Mammary epithelial cell (primary cell): ENCODE data around the gene ME3.

Source experiments
- EZH2 ChIP-seq: IDR thresholded peaks from 2 replicates; pipeline ENCODE4 v1.6.1; 2012; ENCODE audit warnings: low read length, inconsistent platforms, borderline replicate concordance
- TF ChIP-seq, protein P1 (sequence below), 2 donors: IDR thresholded peaks in 1 of 2; conservative IDR thresholded peaks in 1 of 2; 2 replicates each; pipeline ENCODE4 v1.5.1; 2011 to 2012; ENCODE audit warnings: inconsistent platforms in 2 of 2, low read length in 2 of 2, mild to moderate bottlenecking in 2 of 2, control low read depth in 1 of 2, low read depth in 1 of 2; ENCODE audit not compliant: insufficient read depth in 1 of 2; ENCODE audit errors: extremely low read depth in 1 of 2

DNA sequence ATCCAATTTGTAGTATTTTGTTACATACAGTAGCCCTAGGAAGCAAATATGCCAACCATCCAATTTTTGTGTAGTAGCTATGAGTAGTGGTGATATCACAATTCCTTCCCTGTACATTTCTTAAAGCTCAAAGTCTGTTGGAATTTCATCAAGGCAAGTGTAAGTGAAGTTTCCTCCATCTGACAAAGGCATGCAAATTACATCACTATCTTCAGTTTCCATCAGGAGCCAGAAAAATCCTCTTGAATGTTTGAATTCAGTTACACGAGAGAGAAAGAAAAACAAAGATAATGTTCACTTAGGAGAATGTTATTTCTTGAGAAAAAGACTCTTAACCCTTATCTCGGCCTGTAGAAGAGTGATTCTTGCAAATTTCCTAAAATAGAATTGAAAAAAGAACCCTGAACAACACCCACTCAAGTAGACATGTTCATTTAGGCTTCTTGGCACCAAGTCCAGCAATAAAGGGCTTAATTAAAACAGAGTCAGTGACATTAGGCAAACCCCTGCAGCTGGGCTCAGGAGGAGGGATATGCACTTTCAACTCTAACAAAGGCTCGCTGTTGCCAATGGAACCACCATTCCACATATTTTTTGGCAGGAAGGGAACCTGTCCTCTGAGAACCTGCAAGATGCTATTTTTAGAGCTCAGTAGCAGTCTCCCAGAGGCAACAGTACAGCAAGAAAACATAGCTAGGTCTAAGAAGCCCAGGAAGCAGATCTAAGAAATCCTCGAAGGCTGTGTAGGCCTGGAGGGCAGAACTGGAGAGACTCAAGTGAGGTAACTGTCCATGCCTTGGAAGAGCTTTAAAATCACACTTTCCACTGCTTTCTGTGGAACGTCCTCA is 153.1 kb downstream of the ME3 start:
- TF ChIP-seq, protein P1, sequence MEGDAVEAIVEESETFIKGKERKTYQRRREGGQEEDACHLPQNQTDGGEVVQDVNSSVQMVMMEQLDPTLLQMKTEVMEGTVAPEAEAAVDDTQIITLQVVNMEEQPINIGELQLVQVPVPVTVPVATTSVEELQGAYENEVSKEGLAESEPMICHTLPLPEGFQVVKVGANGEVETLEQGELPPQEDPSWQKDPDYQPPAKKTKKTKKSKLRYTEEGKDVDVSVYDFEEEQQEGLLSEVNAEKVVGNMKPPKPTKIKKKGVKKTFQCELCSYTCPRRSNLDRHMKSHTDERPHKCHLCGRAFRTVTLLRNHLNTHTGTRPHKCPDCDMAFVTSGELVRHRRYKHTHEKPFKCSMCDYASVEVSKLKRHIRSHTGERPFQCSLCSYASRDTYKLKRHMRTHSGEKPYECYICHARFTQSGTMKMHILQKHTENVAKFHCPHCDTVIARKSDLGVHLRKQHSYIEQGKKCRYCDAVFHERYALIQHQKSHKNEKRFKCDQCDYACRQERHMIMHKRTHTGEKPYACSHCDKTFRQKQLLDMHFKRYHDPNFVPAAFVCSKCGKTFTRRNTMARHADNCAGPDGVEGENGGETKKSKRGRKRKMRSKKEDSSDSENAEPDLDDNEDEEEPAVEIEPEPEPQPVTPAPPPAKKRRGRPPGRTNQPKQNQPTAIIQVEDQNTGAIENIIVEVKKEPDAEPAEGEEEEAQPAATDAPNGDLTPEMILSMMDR (conservative IDR thresholded peaks at IDR 0.05 in 1 of 2, IDR thresholded peaks at IDR 0.05 in 1 of 2; ENCODE audit: extremely low read depth in 1 of 2, insufficient read depth in 1 of 2, low read depth in 1 of 2, low read length in 2 of 2) = no peak
- no peak for TF ChIP-seq EZH2
